Upper lobe of left lung (tissue), 4 donors: ENCODE measurements around the gene BATF.

Source experiments
- CTCF ChIP-seq, 6 experiments: fragments of 450-650 bp in 4 of 6; fragments of 200-600 bp in 2 of 6; sonication (generic) in 2 of 6; IDR thresholded peaks; one replicate each; pipeline ENCODE4 v1.5.1; 2016 to 2019; ENCODE audit warnings: antibody characterized with exemption in 6 of 6
- EP300 ChIP-seq, 4 donors: sonication (generic); formaldehyde crosslinking; IDR thresholded peaks; one replicate each; pipeline ENCODE4 v1.5.1; 2017; ENCODE audit warnings: antibody characterized with exemption in 4 of 4, control low read depth in 2 of 4
- POLR2A ChIP-seq, 4 donors: fragments of 450-650 bp; IDR thresholded peaks; one replicate each; pipeline ENCODE4 v1.5.1; 2016 to 2017; ENCODE audit warnings: antibody characterized with exemption in 4 of 4, mild to moderate bottlenecking in 2 of 4
- POLR2AphosphoS5 ChIP-seq, 2 donors: sonication (generic); formaldehyde crosslinking; IDR thresholded peaks; one replicate each; pipeline ENCODE4 v1.5.1; 2017; ENCODE audit warnings: antibody characterized with exemption in 2 of 2

DNA sequence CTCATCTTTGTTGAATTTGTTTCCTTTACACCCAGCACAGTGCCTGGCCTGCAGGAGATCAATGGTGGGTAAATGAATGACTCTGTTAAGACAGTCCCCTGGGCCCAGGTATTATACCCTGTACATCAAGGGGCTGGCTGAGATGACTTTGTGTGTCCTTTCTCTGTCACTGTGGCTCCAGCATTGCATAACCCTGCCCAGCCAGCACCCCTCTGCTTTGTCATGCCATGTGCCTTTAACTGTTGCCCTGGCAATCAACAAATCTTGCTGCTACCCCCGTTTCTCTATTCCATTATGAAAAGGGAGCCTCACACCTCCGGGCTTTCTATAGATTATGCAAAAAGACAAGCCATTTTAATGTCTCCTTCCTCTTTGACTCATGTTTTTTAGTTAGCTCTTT is 48.5 kb downstream of the BATF start:
- TF ChIP-seq POLR2A (IDR thresholded peaks at IDR 0.05) (no peak), CTCF (IDR thresholded peaks at IDR 0.05) (no peak), POLR2AphosphoS5 (IDR thresholded peaks at IDR 0.05) (no peak), EP300 (IDR thresholded peaks at IDR 0.05) (no peak)
